ENCODE data around the gene CD248. TPM values are rescaled to one million over a fixed set of nuclear protein-coding genes. Genes with fewer than 3 reads are reported as not detected.

CD248 gene
- polyA plus RNA-seq, 2 of the 4 experiments (the other 2 are of a cell fraction) = 0.03 TPM; not detected in 1

GRCh38 chr11:66335531-66336233 lies 18.8 kb upstream of the CD248 start:
- Histone ChIP-seq H3K4me1 (peaks cover 26% of the 10 kb centered on the region), H3K27ac (peak overlapping the region; percentile 83 to 97), H3K4me3 (peak overlapping the region; percentile 56), H3K9me3 (no peaks in the 10 kb centered on the region), H3K4me2 (peak overlapping the region; percentile 92)
- peak; percentile 35 to 55 for ATAC-seq
- no peak for DNase-seq (ENCODE audit: low read depth in 1 of 2, low spot score in 1 of 2)
- TF ChIP-seq, protein P1, sequence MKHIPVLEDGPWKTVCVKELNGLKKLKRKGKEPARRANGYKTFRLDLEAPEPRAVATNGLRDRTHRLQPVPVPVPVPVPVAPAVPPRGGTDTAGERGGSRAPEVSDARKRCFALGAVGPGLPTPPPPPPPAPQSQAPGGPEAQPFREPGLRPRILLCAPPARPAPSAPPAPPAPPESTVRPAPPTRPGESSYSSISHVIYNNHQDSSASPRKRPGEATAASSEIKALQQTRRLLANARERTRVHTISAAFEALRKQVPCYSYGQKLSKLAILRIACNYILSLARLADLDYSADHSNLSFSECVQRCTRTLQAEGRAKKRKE (CRISPR knock-in tag; IDR thresholded peaks at IDR 0.05; ENCODE audit: low read depth) = 0 out of 2 replicates have a peak, but pooled peaks have one; percentile 55
- TF ChIP-seq, protein P2, sequence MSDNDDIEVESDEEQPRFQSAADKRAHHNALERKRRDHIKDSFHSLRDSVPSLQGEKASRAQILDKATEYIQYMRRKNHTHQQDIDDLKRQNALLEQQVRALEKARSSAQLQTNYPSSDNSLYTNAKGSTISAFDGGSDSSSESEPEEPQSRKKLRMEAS (IDR thresholded peaks at IDR 0.05) = peak; percentile 74
- 0 out of 2 replicates have a peak, but pooled peaks have one; percentile 1 for TF ChIP-seq ZC3H11A (IDR thresholded peaks at IDR 0.05)
- TF ChIP-seq SMC3 (IDR thresholded peaks at IDR 0.05) = no peak
- no peak for TF ChIP-seq FOSL2 (IDR thresholded peaks at IDR 0.05)
- 0 out of 2 replicates have a peak, but pooled peaks have one; percentile 2 for TF ChIP-seq FOSL2 (CRISPR knock-in tag; IDR thresholded peaks at IDR 0.05)
- TF ChIP-seq HOXB5 (CRISPR knock-in tag; IDR thresholded peaks at IDR 0.05) = no peak
- no peak for TF ChIP-seq KDM1A (IDR thresholded peaks at IDR 0.05; ENCODE audit: low read depth)
- TF ChIP-seq E2F6 (IDR thresholded peaks at IDR 0.05; ENCODE audit: borderline replicate concordance, low read depth) = peak; percentile 74; the same call in 1 of the 2 replicates
- no peak for TF ChIP-seq NFE2L2 (conservative IDR thresholded peaks at IDR 0.05; ENCODE audit: low read length)
- 0 out of 2 replicates have a peak, but pooled peaks have one; percentile 36 for TF ChIP-seq ZNF302 (CRISPR knock-in tag; IDR thresholded peaks at IDR 0.05)
- 6% methylated on average over 26 of the region's 35 CpGs for WGBS (ENCODE audit: missing lambda C conversion rate)
- ChIA-PET POLR2A (interaction anchor here (0.6 to 3.5 kb wide), 5 partner anchors 9 to 47 kb away, joined by 3 to 42 read pairs (median 4); partner anchors contain the start of genes BRMS1, CD248 and YIF1A), CTCF (interaction anchor here (0.7 to 8.7 kb wide), 16 partner anchors 9 to 63 kb away, joined by 3 to 247 read pairs (median 4); partner anchors contain the start of genes B4GAT1, BRMS1, CD248 and TMEM151A)
- FAIRE-seq = no peak

DNA sequence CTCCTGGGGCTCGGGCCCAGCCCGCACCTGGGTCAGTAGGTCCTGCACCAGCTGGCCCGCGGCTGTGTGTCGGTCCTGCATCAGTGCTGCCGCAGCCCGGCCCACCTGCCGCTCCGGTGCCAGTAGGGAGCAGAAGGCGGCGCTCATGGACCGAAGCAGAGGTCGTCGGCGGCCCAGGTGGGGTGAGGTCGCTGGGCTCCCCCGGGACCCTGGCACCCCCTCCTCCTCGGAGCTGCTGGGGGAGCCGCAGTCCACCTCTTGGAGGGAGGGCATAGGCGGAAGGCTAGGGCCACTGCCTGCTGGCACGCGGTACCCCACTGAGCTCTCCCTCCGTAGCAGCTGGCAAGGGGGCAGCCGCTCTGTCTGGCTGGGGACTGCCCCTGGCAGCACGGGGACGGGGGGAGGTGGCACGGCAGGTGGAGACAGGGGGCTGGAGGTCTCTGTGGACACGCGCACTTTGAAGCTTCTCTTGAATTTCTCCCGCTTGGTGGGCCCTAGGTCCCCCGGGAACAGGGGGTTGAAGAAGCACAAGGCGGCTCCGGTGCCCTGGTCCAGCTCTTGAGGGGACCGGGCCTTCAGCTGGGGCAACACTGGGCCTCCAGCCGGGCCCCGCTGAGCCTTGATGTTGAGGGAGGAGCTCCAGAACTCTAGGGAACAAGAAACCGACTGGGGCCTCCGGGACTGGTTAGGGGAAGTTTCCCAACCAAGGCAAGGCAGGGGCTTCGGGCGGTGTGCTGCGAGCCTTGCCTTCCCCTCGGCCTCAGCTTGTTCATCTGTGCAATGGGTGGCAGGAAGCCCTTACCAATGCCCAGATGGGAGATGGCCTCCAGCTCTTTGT lies 18.0 kb upstream of the CD248 start:
- ChIA-PET CTCF (interaction anchor here (0.6 to 8.7 kb wide), 10 partner anchors 10 to 316 kb away, joined by 3 to 247 read pairs (median 6); partner anchors contain the start of genes B4GAT1, BRMS1, CD248 and YIF1A), POLR2A (interaction anchor here (1.2 to 3.5 kb wide), 3 partner anchors 8 to 22 kb away, joined by 3 to 42 read pairs (median 11); partner anchors contain the start of gene BRMS1)
- Histone ChIP-seq H3K4me3 (peak overlapping the region; percentile 56; the same call in 2 of the 3 replicates), H3K4me1 (peaks cover 26% of the 10 kb centered on the region), H3K27ac (peak overlapping the region; percentile 83 to 97; a peak in 4 of 6 replicates), H3K4me2 (peak overlapping the region; percentile 92), H3K9me3 (no peaks in the 10 kb centered on the region)
- 92% methylated on average over 18 of the region's 42 CpGs for WGBS (ENCODE audit: missing lambda C conversion rate)
- ATAC-seq (no peak), FAIRE-seq (no peak), DNase-seq (ENCODE audit: low read depth in 1 of 2, low spot score in 1 of 2) (no peak)
- TF ChIP-seq EHMT2 (IDR thresholded peaks at IDR 0.05; ENCODE audit: low read depth) (no peak), SMC3 (IDR thresholded peaks at IDR 0.05) (no peak), RFX5 (IDR thresholded peaks at IDR 0.05) (no peak), POLR2AphosphoS2 (conservative IDR thresholded peaks at IDR 0.05; ENCODE audit: low read length) (no peak), ELK1 (IDR thresholded peaks at IDR 0.05; ENCODE audit: low read depth, low read length) (no peak)
